Vagina (tissue), 2 donors: ENCODE results near the gene PTPN11.

Experiments used
- POLR2AphosphoS5 ChIP-seq, 2 donors: sonication (generic); formaldehyde crosslinking; IDR thresholded peaks; one replicate each; pipeline ENCODE4 v1.9.0; 2017; ENCODE audit warnings: antibody characterized with exemption in 2 of 2, mild to moderate bottlenecking in 2 of 2, low read depth in 1 of 2; ENCODE audit not compliant: insufficient read depth in 1 of 2
- TF ChIP-seq, protein P1 (sequence below), 3 experiments: fragments of 450-650 bp in 2 of 3; fragments of 200-600 bp in 1 of 3; sonication (generic) in 1 of 3; IDR thresholded peaks; one replicate each; pipeline ENCODE4 v1.5.1; 2017 to 2019; ENCODE audit warnings: antibody characterized with exemption in 3 of 3, mild to moderate bottlenecking in 2 of 3, moderate library complexity in 2 of 3

DNA sequence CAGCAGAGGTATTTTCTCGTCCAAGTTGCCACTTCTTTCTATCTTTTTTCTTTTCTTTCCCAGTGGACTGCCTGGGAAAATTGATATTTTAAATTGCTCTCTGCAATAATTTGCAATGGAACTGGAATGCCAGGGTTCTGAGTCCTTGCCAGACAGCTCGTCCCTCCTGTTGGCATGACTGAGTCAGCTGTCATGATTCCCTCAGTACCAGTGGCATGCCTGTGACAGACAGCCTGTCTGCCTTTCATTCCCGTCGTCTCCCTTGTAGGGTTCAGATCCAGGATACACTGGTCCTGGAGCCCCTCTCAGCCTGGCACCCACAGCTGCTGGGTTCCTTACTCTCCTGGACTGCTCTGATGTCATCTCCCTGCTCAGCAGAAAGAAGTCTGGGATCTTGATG is 84.8 kb downstream of the PTPN11 start:
- TF ChIP-seq, protein P1, sequence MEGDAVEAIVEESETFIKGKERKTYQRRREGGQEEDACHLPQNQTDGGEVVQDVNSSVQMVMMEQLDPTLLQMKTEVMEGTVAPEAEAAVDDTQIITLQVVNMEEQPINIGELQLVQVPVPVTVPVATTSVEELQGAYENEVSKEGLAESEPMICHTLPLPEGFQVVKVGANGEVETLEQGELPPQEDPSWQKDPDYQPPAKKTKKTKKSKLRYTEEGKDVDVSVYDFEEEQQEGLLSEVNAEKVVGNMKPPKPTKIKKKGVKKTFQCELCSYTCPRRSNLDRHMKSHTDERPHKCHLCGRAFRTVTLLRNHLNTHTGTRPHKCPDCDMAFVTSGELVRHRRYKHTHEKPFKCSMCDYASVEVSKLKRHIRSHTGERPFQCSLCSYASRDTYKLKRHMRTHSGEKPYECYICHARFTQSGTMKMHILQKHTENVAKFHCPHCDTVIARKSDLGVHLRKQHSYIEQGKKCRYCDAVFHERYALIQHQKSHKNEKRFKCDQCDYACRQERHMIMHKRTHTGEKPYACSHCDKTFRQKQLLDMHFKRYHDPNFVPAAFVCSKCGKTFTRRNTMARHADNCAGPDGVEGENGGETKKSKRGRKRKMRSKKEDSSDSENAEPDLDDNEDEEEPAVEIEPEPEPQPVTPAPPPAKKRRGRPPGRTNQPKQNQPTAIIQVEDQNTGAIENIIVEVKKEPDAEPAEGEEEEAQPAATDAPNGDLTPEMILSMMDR (IDR thresholded peaks at IDR 0.05): no peak
- no peak for TF ChIP-seq POLR2AphosphoS5 (IDR thresholded peaks at IDR 0.05; ENCODE audit: insufficient read depth in 1 of 2, low read depth in 1 of 2)
